ENCODE results near the gene GRIN1. TPM values are rescaled to one million over a fixed set of nuclear protein-coding genes. Genes with fewer than 3 reads are reported as not detected.

The GRIN1 gene
- total RNA-seq, 6 experiments from 2014 or later, result 0.51 to 1.1 (median 0.66) TPM; not detected in 3

DNA sequence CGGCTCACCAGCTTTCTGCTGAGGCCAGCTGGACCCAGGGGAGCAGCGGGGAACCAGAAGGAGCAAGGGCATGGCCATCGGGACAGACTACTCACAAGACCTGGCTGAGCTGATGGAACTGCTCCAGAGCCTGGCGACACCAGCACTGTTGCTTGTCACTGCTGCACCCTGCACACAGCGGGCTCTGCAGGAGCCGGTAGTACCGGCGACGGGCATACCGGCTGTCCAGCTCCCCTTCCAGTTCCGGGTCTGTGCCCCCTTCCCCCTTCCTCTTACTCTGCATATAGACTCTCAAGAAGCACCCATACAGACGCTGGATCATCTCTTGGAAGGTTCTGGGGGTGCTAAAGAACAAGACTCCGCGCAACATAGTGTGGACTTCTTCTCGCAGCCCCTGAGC lies 48.4 kb downstream of the GRIN1 start:
- H3K4me1 Mint-ChIP-seq (ENCODE audit: low read depth), result peaks cover 32% of the 10 kb centered on the region
- TF ChIP-seq, protein P1, sequence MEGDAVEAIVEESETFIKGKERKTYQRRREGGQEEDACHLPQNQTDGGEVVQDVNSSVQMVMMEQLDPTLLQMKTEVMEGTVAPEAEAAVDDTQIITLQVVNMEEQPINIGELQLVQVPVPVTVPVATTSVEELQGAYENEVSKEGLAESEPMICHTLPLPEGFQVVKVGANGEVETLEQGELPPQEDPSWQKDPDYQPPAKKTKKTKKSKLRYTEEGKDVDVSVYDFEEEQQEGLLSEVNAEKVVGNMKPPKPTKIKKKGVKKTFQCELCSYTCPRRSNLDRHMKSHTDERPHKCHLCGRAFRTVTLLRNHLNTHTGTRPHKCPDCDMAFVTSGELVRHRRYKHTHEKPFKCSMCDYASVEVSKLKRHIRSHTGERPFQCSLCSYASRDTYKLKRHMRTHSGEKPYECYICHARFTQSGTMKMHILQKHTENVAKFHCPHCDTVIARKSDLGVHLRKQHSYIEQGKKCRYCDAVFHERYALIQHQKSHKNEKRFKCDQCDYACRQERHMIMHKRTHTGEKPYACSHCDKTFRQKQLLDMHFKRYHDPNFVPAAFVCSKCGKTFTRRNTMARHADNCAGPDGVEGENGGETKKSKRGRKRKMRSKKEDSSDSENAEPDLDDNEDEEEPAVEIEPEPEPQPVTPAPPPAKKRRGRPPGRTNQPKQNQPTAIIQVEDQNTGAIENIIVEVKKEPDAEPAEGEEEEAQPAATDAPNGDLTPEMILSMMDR (IDR thresholded peaks at IDR 0.05), result no peak
- no peaks in the 10 kb centered on the region; the same call in none of the 2 replicates for H3K36me3 Mint-ChIP-seq (ENCODE audit: low read depth)
- H3K9me3 Mint-ChIP-seq, result no peaks in the 10 kb centered on the region
- peak overlapping the region; percentile 94 for H3K27ac Mint-ChIP-seq
- peaks cover 3% of the 10 kb centered on the region for H3K27me3 Mint-ChIP-seq (ENCODE audit: insufficient read depth)
- DNase-seq, result no peak
- peak overlapping the region; percentile 97 for H3K4me3 Mint-ChIP-seq

DNA sequence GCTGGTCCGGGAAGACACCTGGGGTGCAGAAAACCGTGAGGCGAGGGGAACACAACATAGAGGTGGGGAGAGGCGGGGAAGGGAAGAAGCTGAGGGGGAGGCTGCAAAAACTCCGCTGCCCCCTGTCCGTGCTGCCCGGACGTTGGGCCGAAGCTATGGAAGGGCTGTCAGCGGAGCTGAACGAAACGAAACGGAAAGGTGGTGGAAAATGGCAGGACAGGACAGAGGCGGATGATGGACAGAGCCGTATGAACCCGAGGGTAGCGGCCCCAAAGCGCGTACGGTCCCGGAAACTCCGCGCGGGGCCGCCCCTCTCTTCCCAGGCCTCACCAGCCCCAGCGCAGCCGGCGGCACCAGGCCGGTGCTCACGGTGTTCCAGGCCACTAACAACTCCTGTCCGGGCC lies 49.1 kb downstream of the GRIN1 start:
- Mint-ChIP-seq H3K9me3 (no peaks in the 10 kb centered on the region), H3K36me3 (ENCODE audit: low read depth) (no peaks in the 10 kb centered on the region; the same call in none of the 2 replicates), H3K27me3 (ENCODE audit: insufficient read depth) (peaks cover 3% of the 10 kb centered on the region), H3K27ac (peak overlapping the region; percentile 94), H3K4me3 (peak overlapping the region; percentile 97), H3K4me1 (ENCODE audit: low read depth) (peaks cover 32% of the 10 kb centered on the region)
- no peak for DNase-seq
- TF ChIP-seq, protein P1 (IDR thresholded peaks at IDR 0.05), result no peak

DNA sequence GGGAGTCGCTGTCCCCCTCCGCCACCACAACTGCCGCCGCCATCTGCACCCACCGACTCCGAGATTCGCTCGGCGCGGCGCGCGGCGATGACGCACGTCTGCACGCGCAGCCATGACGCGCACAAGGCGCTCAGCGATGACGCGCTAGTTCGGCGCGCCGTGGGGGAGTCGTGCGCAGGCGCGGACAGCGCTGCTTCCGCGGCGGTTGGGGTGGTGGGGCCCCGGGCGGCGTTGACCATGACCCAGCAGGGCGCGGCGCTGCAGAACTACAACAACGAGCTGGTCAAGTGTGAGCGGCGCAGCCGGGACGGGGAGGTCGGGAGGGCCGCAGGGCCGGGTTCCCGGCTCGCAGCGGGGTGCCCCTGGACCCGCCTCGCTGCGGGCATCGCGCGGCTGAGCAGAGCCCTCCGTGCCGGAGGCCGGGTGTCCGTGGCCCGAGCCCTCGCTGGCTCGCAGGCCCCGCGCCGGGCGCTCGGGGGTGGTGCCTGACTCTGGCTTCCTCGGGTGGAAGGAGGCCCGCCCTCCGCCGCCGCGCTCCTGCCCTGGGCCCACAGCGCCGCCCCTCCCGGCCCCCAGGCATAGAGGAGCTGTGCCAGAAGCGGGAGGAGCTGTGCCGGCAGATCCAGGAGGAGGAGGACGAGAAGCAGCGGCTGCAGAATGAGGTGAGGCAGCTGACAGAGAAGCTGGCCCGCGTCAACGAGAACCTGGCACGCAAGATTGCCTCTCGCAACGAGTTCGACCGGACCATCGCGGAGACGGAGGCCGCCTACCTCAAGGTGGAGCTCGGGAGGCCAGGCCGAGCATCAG lies 49.7 kb downstream of the GRIN1 start, which contains the start of the genes ANAPC2 and SSNA1:
Gene ANAPC2, minus strand, starts transcription at position 71 of the 807 bp plus-strand sequence. Its CDS starts 28 bp downstream, at position 43.
Gene SSNA1, plus strand, starts transcription at position 187 of the 807 bp plus-strand sequence. Its CDS starts 51 bp downstream, at position 238.
- no peaks in the 10 kb centered on the region for H3K9me3 Mint-ChIP-seq
- no peaks in the 10 kb centered on the region; the same call in none of the 2 replicates for H3K36me3 Mint-ChIP-seq (ENCODE audit: low read depth)
- DNase-seq, result peak; percentile 91
- peak within 1 kb of the TSS; percentile 97 for H3K4me3 Mint-ChIP-seq
- peaks cover 32% of the 10 kb centered on the region for H3K4me1 Mint-ChIP-seq (ENCODE audit: low read depth)
- TF ChIP-seq, protein P1 (IDR thresholded peaks at IDR 0.05), result peak; percentile 65
- H3K27me3 Mint-ChIP-seq (ENCODE audit: insufficient read depth), result peaks cover 3% of the 10 kb centered on the region
- H3K27ac Mint-ChIP-seq, result peak within 1 kb of the TSS; percentile 94

DNA sequence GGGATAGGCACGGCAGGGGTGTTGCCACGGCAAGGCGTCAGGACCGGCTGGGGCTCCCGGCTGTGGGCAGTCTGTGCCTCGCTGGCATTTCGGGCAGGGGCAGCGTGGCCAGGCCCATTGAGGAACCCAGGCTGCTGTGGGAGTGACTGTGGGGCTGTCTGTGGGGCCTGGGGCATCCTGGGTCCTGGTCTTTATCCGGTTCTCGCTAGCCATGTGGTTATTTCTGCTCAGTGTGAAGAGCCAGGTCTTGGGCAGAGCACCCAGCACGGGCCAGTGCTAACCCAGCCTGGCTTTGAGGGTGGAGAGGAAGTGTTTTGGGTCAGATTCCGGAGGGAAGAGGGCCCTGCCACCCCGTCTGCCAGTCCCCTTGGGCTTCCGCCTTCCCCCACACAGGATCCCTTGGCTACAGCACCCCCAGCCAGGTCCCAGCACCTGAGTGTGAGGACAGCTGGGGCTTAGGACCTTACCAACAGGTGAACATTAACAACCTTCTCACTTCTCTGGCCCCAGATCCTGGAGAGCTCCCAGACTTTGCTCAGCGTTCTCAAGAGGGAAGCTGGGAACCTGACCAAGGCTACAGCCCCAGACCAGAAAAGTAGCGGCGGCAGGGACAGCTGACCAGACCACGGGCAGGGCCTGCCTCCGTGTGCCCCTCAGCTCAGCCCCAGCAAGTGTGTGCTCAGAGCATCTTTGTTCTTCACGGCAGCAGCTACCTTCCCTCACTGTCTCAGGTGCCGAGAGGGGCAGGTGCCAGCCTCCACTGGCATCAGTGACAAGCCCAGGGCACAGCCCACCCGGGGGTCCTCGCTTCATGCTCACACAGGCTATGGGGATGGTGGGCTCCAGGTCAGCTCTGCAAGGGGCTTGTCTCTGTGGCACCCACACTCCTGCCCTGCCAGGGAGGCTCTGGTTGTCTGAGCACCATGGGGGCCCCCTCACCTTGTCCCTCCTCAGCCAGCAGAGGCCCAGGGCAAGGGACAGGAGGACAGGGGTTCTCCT lies 50.6 kb downstream of the GRIN1 start:
- peak overlapping the region; percentile 97 for H3K4me3 Mint-ChIP-seq
- H3K9me3 Mint-ChIP-seq, result no peaks in the 10 kb centered on the region
- H3K27me3 Mint-ChIP-seq (ENCODE audit: insufficient read depth), result peaks cover 1% of the 10 kb centered on the region
- TF ChIP-seq, protein P1 (IDR thresholded peaks at IDR 0.05), result no peak; the same call in 1 of the 2 replicates
- peaks cover 32% of the 10 kb centered on the region for H3K4me1 Mint-ChIP-seq (ENCODE audit: low read depth)
- H3K27ac Mint-ChIP-seq, result peak overlapping the region; percentile 94
- DNase-seq, result no peak
- H3K36me3 Mint-ChIP-seq (ENCODE audit: low read depth), result no peaks in the 10 kb centered on the region; the same call in none of the 2 replicates

DNA sequence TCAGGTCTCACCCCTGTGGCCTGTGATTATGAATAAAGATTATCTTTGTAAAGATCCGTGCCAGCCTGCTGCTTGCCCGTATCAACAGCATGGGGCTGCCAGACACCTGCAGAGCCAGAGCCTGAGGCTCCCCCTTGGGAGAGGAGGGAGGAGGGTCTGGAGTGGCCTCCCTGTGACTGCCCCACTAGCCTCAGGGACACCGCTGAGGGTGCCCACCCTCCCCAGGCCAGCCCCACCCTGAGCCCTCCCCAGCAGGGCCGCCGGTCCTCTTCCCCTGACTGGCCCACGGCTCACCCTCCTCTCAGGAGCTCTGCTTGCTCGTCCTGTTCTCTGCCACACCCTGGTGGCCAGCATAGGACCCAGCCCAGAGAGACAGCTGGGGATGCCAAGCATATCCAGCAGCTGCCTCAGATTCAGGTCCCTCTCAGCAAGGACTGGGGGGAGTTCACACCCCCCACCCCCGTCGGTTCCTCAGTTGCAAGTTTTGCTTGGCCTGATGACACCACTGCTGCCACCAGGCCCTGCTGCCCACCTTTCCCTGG lies 51.4 kb downstream of the GRIN1 start:
- no peaks in the 10 kb centered on the region; the same call in none of the 2 replicates for H3K36me3 Mint-ChIP-seq (ENCODE audit: low read depth)
- TF ChIP-seq, protein P1 (IDR thresholded peaks at IDR 0.05), result peak; percentile 38
- peaks cover 1% of the 10 kb centered on the region for H3K27me3 Mint-ChIP-seq (ENCODE audit: insufficient read depth)
- H3K4me1 Mint-ChIP-seq (ENCODE audit: low read depth), result peaks cover 32% of the 10 kb centered on the region
- DNase-seq, result no peak
- H3K27ac Mint-ChIP-seq, result peak overlapping the region; percentile 42; the same call in 1 of the 2 replicates
- H3K9me3 Mint-ChIP-seq, result no peaks in the 10 kb centered on the region
- H3K4me3 Mint-ChIP-seq, result peak overlapping the region; percentile 97
